SH-SY5Y (cell line): ENCODE data around the gene NUMA1.

Experiments used
- GATA2 ChIP-seq: IDR thresholded peaks from 2 replicates; pipeline ENCODE4 v1.6.1; 2011; ENCODE audit warnings: mild to moderate bottlenecking, low read depth, low read length
- GATA3 ChIP-seq: IDR thresholded peaks from 2 replicates; pipeline ENCODE4 v1.6.1; 2011; ENCODE audit warnings: low read depth, mild to moderate bottlenecking, low read length, moderate library complexity

Gene NUMA1

GRCh38 chr11:71977743-71978418 is 102.5 kb downstream of the NUMA1 start:
- TF ChIP-seq GATA2: no peak
- no peak for TF ChIP-seq GATA3

GRCh38 chr11:71977090-71977489 is 103.3 kb downstream of the NUMA1 start:
- TF ChIP-seq GATA3: no peak
- no peak for TF ChIP-seq GATA2

- TF ChIP-seq GATA2: no peak
- TF ChIP-seq GATA3: no peak
Observed at GRCh38 chr11:71976551-71976950, 103.8 kb downstream of the NUMA1 start.

- no peak for TF ChIP-seq GATA3
- no peak for TF ChIP-seq GATA2
Observed at GRCh38 chr11:71971680-71972079, 108.7 kb downstream of the NUMA1 start.

GRCh38 chr11:71964641-71965040 is 115.7 kb downstream of the NUMA1 start:
- TF ChIP-seq GATA3 (no peak), GATA2 (no peak)

- TF ChIP-seq GATA3 (no peak), GATA2 (no peak)
Observed at GRCh38 chr11:71963468-71963867, 116.9 kb downstream of the NUMA1 start.

- no peak for TF ChIP-seq GATA3
- no peak for TF ChIP-seq GATA2
Observed at GRCh38 chr11:71962428-71963038, 117.8 kb downstream of the NUMA1 start.

GRCh38 chr11:71955898-71956456 is 124.4 kb downstream of the NUMA1 start:
- no peak for TF ChIP-seq GATA2
- no peak for TF ChIP-seq GATA3
